Measurements from ENCODE around the gene SYT2.

- no peak for TF ChIP-seq CTCF (IDR thresholded peaks at IDR 0.05 in 2 of 3, conservative IDR thresholded peaks at IDR 0.05 in 1 of 3; ENCODE audit: control insufficient read depth in 2 of 3, extremely low read depth in 1 of 3, insufficient read depth in 1 of 3, low read depth in 3 of 3, low read length in 3 of 3)
- no peak for TF ChIP-seq REST (IDR thresholded peaks at IDR 0.05; ENCODE audit: low read depth, low read length)
- TF ChIP-seq USF2 (IDR thresholded peaks at IDR 0.05; ENCODE audit: borderline replicate concordance, low read depth, low read length): no peak
- TF ChIP-seq PBX3 (IDR thresholded peaks at IDR 0.05; ENCODE audit: insufficient replicate concordance, low read depth, low read length): no peak
- TF ChIP-seq NRF1 (conservative IDR thresholded peaks at IDR 0.05; ENCODE audit: low read depth, low read length): no peak
- TF ChIP-seq CEBPB (IDR thresholded peaks at IDR 0.05; ENCODE audit: borderline replicate concordance in 1 of 2, low read depth in 2 of 2, low read length in 2 of 2): no peak
- no peak for TF ChIP-seq IKZF2 (IDR thresholded peaks at IDR 0.05)
- TF ChIP-seq RBBP5 (conservative IDR thresholded peaks at IDR 0.05): no peak
- no peak for TF ChIP-seq POLR2A (IDR thresholded peaks at IDR 0.05; ENCODE audit: low read depth, low read length)
- TF ChIP-seq ZZZ3 (IDR thresholded peaks at IDR 0.05; ENCODE audit: control insufficient read depth, insufficient read length, low read depth): no peak
- no peak for TF ChIP-seq POLR2AphosphoS5 (IDR thresholded peaks at IDR 0.05; ENCODE audit: low read length)
- no peak for TF ChIP-seq SRF (IDR thresholded peaks at IDR 0.05; ENCODE audit: low read depth in 2 of 2, low read length in 2 of 2)
- TF ChIP-seq ZNF274 (IDR thresholded peaks at IDR 0.05; ENCODE audit: insufficient read depth, insufficient read length): no peak
Measured at GRCh38 chr1:202694314-202694713, 15.9 kb downstream of the SYT2 start.
